SK-N-MC (cell line): Measurements from ENCODE around the gene CERKL.

Experiments
- EZH2 ChIP-seq: fragments of 200-600 bp; sonication (generic); IDR thresholded peaks from one replicate; pipeline ENCODE4 v1.6.1; 2017; ENCODE audit warnings: antibody characterized with exemption
- FOXP2 ChIP-seq: optimal IDR thresholded peaks from 2 replicates; pipeline ENCODE3; 2011; ENCODE audit warnings: mild to moderate bottlenecking, moderate library complexity; ENCODE audit not compliant: insufficient read depth; ENCODE audit errors: extremely low read length, control extremely low read depth
- POLR2AphosphoS5 ChIP-seq: IDR thresholded peaks from 2 replicates; pipeline ENCODE4 v1.6.1; 2012; ENCODE audit warnings: mild to moderate bottlenecking, low read depth, low read length, borderline replicate concordance

DNA sequence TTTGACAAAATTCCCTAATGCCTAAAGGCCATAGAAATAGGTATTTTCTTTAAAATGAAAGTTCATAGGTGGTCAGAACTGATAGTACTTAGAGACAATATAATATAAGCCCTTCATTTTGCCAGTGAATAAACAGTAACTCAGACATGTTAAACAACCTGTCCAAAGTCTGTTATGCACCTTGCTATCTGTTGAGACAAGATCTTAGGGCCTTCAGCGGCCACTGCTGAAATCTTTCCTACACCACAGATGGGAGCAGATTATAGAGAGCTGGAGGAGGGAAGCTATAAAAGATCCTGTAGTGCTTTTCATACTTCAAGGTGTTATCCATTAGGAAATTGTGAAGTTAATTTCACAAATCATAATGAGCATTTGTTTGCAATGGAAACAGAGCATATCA, 13.8 kb downstream of the CERKL start:
- TF ChIP-seq FOXP2, result no peak
- no peak for TF ChIP-seq EZH2
- no peak for TF ChIP-seq POLR2AphosphoS5
